H1 (cell line): ENCODE results near the gene MYBPC2. TPM values are rescaled to one million over a fixed set of nuclear protein-coding genes. Genes with fewer than 3 reads are reported as not detected.

Experiments used
- CTCF ChIA-PET: fragments of 300-600 bp; sonication (Branson Sonifier 250); formaldehyde crosslinking; loops from one replicate; lab custom pipeline; 2021; ENCODE audit not compliant: partially characterized antibody; lab: Charles Lee
- POLR2A ChIA-PET: fragments of 300-600 bp; sonication (Branson Sonifier 250); formaldehyde crosslinking; loops from one replicate; lab custom pipeline; 2021; ENCODE audit warnings: inconsistent platforms; ENCODE audit not compliant: partially characterized antibody; lab: Charles Lee
- DNase-seq, 2 experiments: peaks; one replicate each; pipeline versions ENCODE4 v3.0.0 to v3.0.0-alpha.2; 2010 to 2022; ENCODE audit warnings: low spot score in 2 of 2, low read depth in 1 of 2, mixed read lengths in 1 of 2
- FAIRE-seq: peaks from 2 replicates; lab custom pipeline; 2011; peaks lifted over from hg19 to GRCh38; lab: Jason Lieb, UNC
- H2AFZ ChIP-seq: 2 replicates; pipeline ENCODE4 v1.8.1; 2012; ENCODE audit warnings: low read length, inconsistent platforms
- H2AK5ac ChIP-seq: 2 replicates; pipeline ENCODE4 v1.6.1; 2013; ENCODE audit warnings: low read depth, low read length
- H2BK120ac ChIP-seq: replicated peaks from 2 replicates; pipeline ENCODE3; 2013; ENCODE audit warnings: low read depth, low read length, inconsistent platforms
- H2BK12ac ChIP-seq: 2 replicates; pipeline ENCODE4 v1.6.1; 2013; ENCODE audit warnings: low read depth, low read length
- H2BK15ac ChIP-seq: 2 replicates; pipeline ENCODE4 v1.6.1; 2013; ENCODE audit warnings: low read length
- H2BK20ac ChIP-seq: 2 replicates; pipeline ENCODE4 v1.6.1; 2013; ENCODE audit warnings: low read length
- H2BK5ac ChIP-seq: 2 replicates; pipeline ENCODE4 v1.6.1; 2013; ENCODE audit warnings: low read depth, low read length
- H3K14ac ChIP-seq: 2 replicates; pipeline ENCODE4 v1.6.1; 2013; ENCODE audit warnings: inconsistent platforms; ENCODE audit not compliant: insufficient read length
- H3K18ac ChIP-seq: 2 replicates; pipeline ENCODE4 v1.6.1; 2013; ENCODE audit warnings: low read length; ENCODE audit errors: extremely low read depth
- H3K23ac ChIP-seq: 2 replicates; pipeline ENCODE4 v1.6.1; 2013; ENCODE audit warnings: inconsistent platforms; ENCODE audit not compliant: insufficient read length
- H3K23me2 ChIP-seq: 2 replicates; pipeline ENCODE4 v1.6.1; 2013; ENCODE audit warnings: low read depth, low read length
- H3K27ac ChIP-seq: 2 replicates; pipeline ENCODE4 v1.6.1; 2011; ENCODE audit warnings: low read depth, low read length, inconsistent platforms
- H3K27me3 ChIP-seq, 4 experiments: replicated peaks in 1 of 4; 1 replicate in 1 of 4; 2 replicates in 3 of 4; pipeline versions ENCODE4 v1.6.1 to v1.8.1; 2011 to 2013; ENCODE audit warnings: low read length in 3 of 4, mild to moderate bottlenecking in 3 of 4, inconsistent platforms in 2 of 4, mixed read lengths in 2 of 4, moderate library complexity in 1 of 4; ENCODE audit not compliant: control insufficient read depth in 3 of 4, insufficient read depth in 3 of 4; ENCODE audit errors: extremely low read depth in 1 of 4
- H3K36me3 ChIP-seq, 4 experiments: 2 replicates each; pipeline versions ENCODE4 v1.6.1 to v1.8.1; 2011 to 2013; ENCODE audit warnings: mild to moderate bottlenecking in 4 of 4, low read length in 3 of 4, moderate library complexity in 2 of 4, control low read depth in 1 of 4, inconsistent platforms in 1 of 4; ENCODE audit not compliant: insufficient read depth in 4 of 4, control insufficient read depth in 2 of 4
- H3K4ac ChIP-seq: replicated peaks from 2 replicates; pipeline ENCODE3; 2013; ENCODE audit warnings: low read length, low read depth, mixed read lengths, inconsistent platforms; ENCODE audit not compliant: insufficient read length
- H3K4me1 ChIP-seq, 4 experiments: replicated peaks in 1 of 4; 1 replicate in 1 of 4; 2 replicates in 3 of 4; pipeline versions ENCODE4 v1.6.1 to v1.8.1; 2011 to 2013; ENCODE audit warnings: low read length in 3 of 4, inconsistent platforms in 2 of 4, mixed read lengths in 1 of 4; ENCODE audit not compliant: insufficient read depth in 4 of 4, control insufficient read depth in 3 of 4
- H3K4me2 ChIP-seq, 2 experiments: 2 replicates each; pipeline versions ENCODE4 v1.6.1 to v1.8.1; 2011 to 2013; ENCODE audit warnings: low read depth in 2 of 2, low read length in 2 of 2, control low read depth in 1 of 2, inconsistent platforms in 1 of 2, mild to moderate bottlenecking in 1 of 2; ENCODE audit not compliant: insufficient read depth in 1 of 2
- H3K4me3 ChIP-seq, 4 experiments: fragments of 200-600, 300-600 bp in 1 of 4; sonication (generic), shearing (Covaris generic), sonication (Bioruptor Twin) in 1 of 4; 2 replicates each; pipeline versions ENCODE4 v1.5.1 to v1.8.1; 2011 to 2016; ENCODE audit warnings: low read length in 4 of 4, low read depth in 3 of 4, control low read depth in 2 of 4, inconsistent platforms in 2 of 4, mild to moderate bottlenecking in 2 of 4, mixed read lengths in 1 of 4, moderate library complexity in 1 of 4; ENCODE audit not compliant: insufficient read depth in 2 of 4; ENCODE audit errors: extremely low read depth in 1 of 4
- H3K56ac ChIP-seq: replicated peaks from 2 replicates; pipeline ENCODE3; 2013; ENCODE audit warnings: low read depth, mild to moderate bottlenecking, mixed read lengths, low read length, inconsistent platforms; ENCODE audit not compliant: insufficient read length
- H3K79me1 ChIP-seq: 2 replicates; pipeline ENCODE4 v1.6.1; 2013; ENCODE audit warnings: low read depth, low read length, control low read depth
- H3K79me2 ChIP-seq, 2 experiments: 2 replicates each; pipeline versions ENCODE4 v1.6.1 to v1.8.1; 2012 to 2013; ENCODE audit warnings: low read length in 2 of 2, mild to moderate bottlenecking in 2 of 2, inconsistent platforms in 1 of 2; ENCODE audit not compliant: insufficient read depth in 2 of 2, control insufficient read depth in 1 of 2
- H3K9ac ChIP-seq, 4 experiments: replicated peaks in 1 of 4; 1 replicate in 1 of 4; 2 replicates in 3 of 4; pipeline versions ENCODE4 v1.6.1 to v1.8.1; 2011 to 2013; ENCODE audit warnings: low read depth in 3 of 4, low read length in 3 of 4, control low read depth in 2 of 4, mild to moderate bottlenecking in 2 of 4, moderate library complexity in 2 of 4, inconsistent platforms in 1 of 4; ENCODE audit errors: extremely low read depth in 1 of 4
- H3K9me3 ChIP-seq, 2 experiments: 2 replicates each; pipeline versions ENCODE4 v1.6.1 to v1.8.1; 2012 to 2013; ENCODE audit warnings: mild to moderate bottlenecking in 2 of 2, moderate library complexity in 2 of 2, control low read depth in 1 of 2, inconsistent platforms in 1 of 2, low read depth in 1 of 2, low read length in 1 of 2, mixed read lengths in 1 of 2; ENCODE audit not compliant: insufficient read depth in 2 of 2
- H4K20me1 ChIP-seq, 2 experiments: replicated peaks in 1 of 2; 2 replicates each; pipeline versions ENCODE3 to v1.8.1; 2011 to 2013; ENCODE audit warnings: inconsistent platforms in 2 of 2, low read length in 2 of 2, mild to moderate bottlenecking in 1 of 2; ENCODE audit not compliant: insufficient read depth in 2 of 2, control insufficient read depth in 1 of 2
- H4K5ac ChIP-seq: 2 replicates; pipeline ENCODE4 v1.6.1; 2013; ENCODE audit warnings: low read length, low read depth, mixed read lengths, inconsistent platforms; ENCODE audit not compliant: insufficient read length
- H4K8ac ChIP-seq: 2 replicates; pipeline ENCODE4 v1.8.0; 2013; ENCODE audit warnings: mild to moderate bottlenecking, moderate library complexity, low read length, inconsistent platforms; ENCODE audit not compliant: insufficient read depth; ENCODE audit errors: extremely low read depth
- H4K91ac ChIP-seq: replicated peaks from 2 replicates; pipeline ENCODE3; 2013; ENCODE audit warnings: low read length, mixed read lengths, inconsistent platforms; ENCODE audit not compliant: insufficient read length
- ASH2L ChIP-seq: fragments of 200-600, 300-600 bp; sonication (generic); IDR thresholded peaks from one replicate; pipeline ENCODE4 v1.7.1; 2017; ENCODE audit warnings: low read length
- HDAC6 ChIP-seq: IDR thresholded peaks from one replicate; pipeline ENCODE4 v1.7.1; 2012; ENCODE audit warnings: low read depth, mild to moderate bottlenecking, inconsistent platforms, low read length, moderate library complexity
- KDM5A ChIP-seq: fragments of 200-600 bp; IDR thresholded peaks from 2 replicates; pipeline ENCODE4 v1.7.1; 2012; ENCODE audit warnings: mild to moderate bottlenecking, low read length, inconsistent platforms, mixed read lengths
- TAF1 ChIP-seq: IDR thresholded peaks from 2 replicates; pipeline ENCODE4 v1.6.1; 2011; ENCODE audit warnings: mild to moderate bottlenecking, low read depth, low read length
- TAF7 ChIP-seq: optimal IDR thresholded peaks from 2 replicates; pipeline ENCODE3; 2011; ENCODE audit warnings: low read depth, mild to moderate bottlenecking, inconsistent platforms, low read length, moderate library complexity, borderline replicate concordance
- WGBS, 2 experiments: shearing (Covaris generic) in 1 of 2; methylation state at CpG; one replicate each; pipeline versions ENCODE4 v1.1.6 to v1.1.7; 2013 to 2015; ENCODE audit warnings: low lambda C conversion rate in 2 of 2, mixed read lengths in 2 of 2, inconsistent platforms in 1 of 2, low coverage in 1 of 2, missing lambda C conversion rate in 1 of 2; ENCODE audit not compliant: insufficient replicate concordance in 2 of 2, insufficient coverage in 1 of 2, insufficient read length in 1 of 2; ENCODE audit errors: extremely low coverage in 1 of 2, missing lambda C conversion rate in 1 of 2; 5-methylcytosine and 5-hydroxymethylcytosine counted together
- polyA plus RNA-seq, 7 experiments: library from polyadenylated mRNA; depleted of rRNA in 3 of 7; stranded (reverse) in 5 of 7; unstranded in 2 of 7; fragments of >200 nt in 5 of 7; fragments of 200-250 nt in 2 of 7; gene quantifications; 1 replicate in 5 of 7; 2 replicates in 1 of 7; 4 replicates in 1 of 7; pipeline versions ENCODE4 v1.2.1 to v1.2.3, GENCODE V29; 2011 to 2013; ENCODE audit warnings: missing spikeins in 2 of 7, mixed read lengths in 2 of 7
- total RNA-seq: library from RNA; stranded (reverse); fragmentation: NEBNext Ultra II Directional; extraction: Animal tissue kit (Norgen Biotek cat#: 25700); gene quantifications from 2 replicates; pipeline ENCODE4 v1.2.1, GENCODE V29; 2021

MYBPC2 gene
- total and polyA plus RNA-seq, 2 of the 8 experiments (the other 6 are each of a cell fraction or from before 2014, with no cell fraction given): 1.8 to 3.1 TPM

- no peak overlapping the region for H3K27ac ChIP-seq
- no peak overlapping the region for H3K23ac ChIP-seq
- no peak overlapping the region for H3K4ac ChIP-seq
- no peaks in the 10 kb centered on the region; a peak in 1 of 7 replicates for H3K27me3 ChIP-seq
- no peak overlapping the region for H3K56ac ChIP-seq
- H3K79me1 ChIP-seq: peaks cover 10% of the 10 kb centered on the region
- H4K5ac ChIP-seq: no peak overlapping the region
- H4K8ac ChIP-seq: no peak overlapping the region
- ChIA-PET POLR2A (interaction anchor here (0.6 to 2.7 kb wide), 5 partner anchors 9 to 101 kb away, joined by 3 to 12 read pairs (median 4); no protein-coding TSS in a partner anchor), CTCF (interaction anchor here (0.6 to 3.8 kb wide), 4 partner anchors 9 to 59 kb away, joined by 3 to 21 read pairs (median 4); no protein-coding TSS in a partner anchor)
- no peak overlapping the region for H2BK12ac ChIP-seq
- no peak overlapping the region for H2BK5ac ChIP-seq
- H2BK15ac ChIP-seq: no peak overlapping the region
- H3K9ac ChIP-seq: no peak overlapping the region
- H2AK5ac ChIP-seq: 0 out of 2 replicates have a peak overlapping the region, but pooled peaks have one; percentile 13
- FAIRE-seq: no peak
- H3K23me2 ChIP-seq: peaks cover 2% of the 10 kb centered on the region; the same call in 1 of the 2 replicates
- H3K18ac ChIP-seq: no peak overlapping the region
- H3K14ac ChIP-seq: no peak overlapping the region
- no peak overlapping the region for H4K91ac ChIP-seq
- H3K79me2 ChIP-seq: peaks cover 4 to 16% of the 10 kb centered on the region in 2 experiments; a peak in 3 of 4 replicates
- H3K36me3 ChIP-seq: peaks cover 0 to 21% (median 4%) of the 10 kb centered on the region in 4 experiments; a peak in 5 of 8 replicates
- H2BK120ac ChIP-seq: no peak overlapping the region
- H2BK20ac ChIP-seq: no peak overlapping the region
- H2AFZ ChIP-seq: no peak overlapping the region
- WGBS, 2 experiments: 78% methylated on average over 7 of the region's 12 CpGs; no CpG with 5 or more reads in 1 of the 2 experiments
- H3K4me3 ChIP-seq: no peak overlapping the region
- DNase-seq: no peak
- H3K9me3 ChIP-seq: peaks cover 3 to 6% of the 10 kb centered on the region in 2 experiments; a peak in 3 of 4 replicates
- H4K20me1 ChIP-seq: peaks cover 6 to 7% of the 10 kb centered on the region in 2 experiments
- no peak overlapping the region for H3K4me2 ChIP-seq
- no peaks in the 10 kb centered on the region for H3K4me1 ChIP-seq
- TF ChIP-seq HDAC6 (no peak), TAF7 (no peak), ASH2L (no peak), TAF1 (no peak), KDM5A (no peak)
Observed at GRCh38 chr19:50475101-50475568, 42.4 kb downstream of the MYBPC2 start.
